ENCODE data around the gene CTSK.

CTSK gene

DNA sequence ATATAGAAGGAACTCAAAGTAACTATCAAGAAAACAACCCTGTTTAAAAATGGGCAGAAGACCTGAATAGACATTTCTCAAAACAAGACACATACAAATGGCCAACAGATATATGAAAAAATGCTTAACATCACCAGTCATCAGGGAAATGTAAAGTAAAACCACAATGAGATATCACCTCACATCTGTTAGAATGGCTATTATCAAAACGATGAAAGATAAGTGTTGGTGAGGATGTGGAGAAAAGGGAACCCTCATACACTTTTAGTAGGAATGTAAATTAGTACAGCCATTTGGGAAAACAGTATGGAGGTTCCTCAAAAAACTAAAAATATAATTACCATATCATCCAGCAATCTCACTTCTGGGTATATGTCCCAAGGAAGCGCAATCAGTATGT lies 45.5 kb downstream of the CTSK start:
- DNase-seq (ENCODE audit: low read depth, low spot score) = no peak
- H3K27ac ChIP-seq = no peak overlapping the region
- H3K36me3 ChIP-seq (ENCODE audit: insufficient read depth, low read length) = no peaks in the 10 kb centered on the region
- TF ChIP-seq POLR2AphosphoS5 (IDR thresholded peaks at IDR 0.05; ENCODE audit: borderline replicate concordance, low read depth, low read length) (no peak), FOXP2 (optimal IDR thresholded peaks at IDR 0.05; ENCODE audit: control extremely low read depth, extremely low read length, insufficient read depth) (no peak), EZH2 (IDR thresholded peaks at IDR 0.05) (no peak)
- no peak overlapping the region for H3K9ac ChIP-seq (ENCODE audit: insufficient read length)
- no peaks in the 10 kb centered on the region; the same call in 1 of the 2 replicates for H3K9me3 ChIP-seq (ENCODE audit: low read depth, low read length)
- H3K4me3 ChIP-seq = no peak overlapping the region

DNA sequence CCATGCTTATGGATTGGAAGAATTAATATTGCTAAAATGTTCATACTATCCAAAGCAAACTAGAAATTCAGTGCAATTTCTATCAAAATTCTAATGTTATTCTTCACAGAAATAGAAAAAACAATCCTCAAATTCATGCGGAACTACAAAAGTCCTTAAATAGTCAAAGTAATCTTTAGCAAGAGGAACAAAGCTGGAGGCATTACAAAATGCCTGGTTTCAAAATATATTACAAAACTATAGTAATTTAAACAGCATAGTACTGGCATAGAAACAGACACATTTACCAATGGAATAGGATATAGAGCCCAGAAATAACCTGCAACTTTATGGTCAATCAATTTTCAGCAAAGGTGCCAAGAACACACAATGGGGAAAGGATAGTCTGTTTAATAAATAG lies 46.3 kb downstream of the CTSK start:
- TF ChIP-seq FOXP2 (optimal IDR thresholded peaks at IDR 0.05; ENCODE audit: control extremely low read depth, extremely low read length, insufficient read depth) (no peak), POLR2AphosphoS5 (IDR thresholded peaks at IDR 0.05; ENCODE audit: borderline replicate concordance, low read depth, low read length) (no peak), EZH2 (IDR thresholded peaks at IDR 0.05) (no peak)
- no peak for DNase-seq (ENCODE audit: low read depth, low spot score)

DNA sequence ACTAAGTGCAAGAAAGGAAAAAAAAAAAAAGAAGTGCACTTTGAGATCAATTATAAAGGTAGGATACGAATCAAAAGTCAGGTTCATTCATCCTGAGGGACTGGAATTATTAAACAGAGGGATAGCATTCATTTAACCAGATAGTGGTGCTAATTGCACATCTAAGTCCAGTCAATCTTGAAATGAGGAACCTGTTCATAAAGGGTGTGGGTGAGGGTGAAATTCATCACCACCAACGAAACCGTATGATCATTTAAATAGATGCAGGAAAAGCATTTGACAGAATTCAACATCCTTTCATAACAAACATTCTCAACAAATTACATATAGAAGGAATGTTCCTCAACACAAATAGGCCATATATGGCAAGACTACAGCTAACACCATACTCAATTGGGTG lies 48.0 kb downstream of the CTSK start:
- no peaks in the 10 kb centered on the region; the same call in 1 of the 2 replicates for H3K9me3 ChIP-seq (ENCODE audit: low read depth, low read length)
- H3K4me3 ChIP-seq = no peak overlapping the region
- no peak overlapping the region for H3K9ac ChIP-seq (ENCODE audit: insufficient read length)
- TF ChIP-seq FOXP2 (optimal IDR thresholded peaks at IDR 0.05; ENCODE audit: control extremely low read depth, extremely low read length, insufficient read depth) (no peak), EZH2 (IDR thresholded peaks at IDR 0.05) (no peak), POLR2AphosphoS5 (IDR thresholded peaks at IDR 0.05; ENCODE audit: borderline replicate concordance, low read depth, low read length) (no peak)
- H3K27ac ChIP-seq = no peak overlapping the region
- H3K36me3 ChIP-seq (ENCODE audit: insufficient read depth, low read length) = no peaks in the 10 kb centered on the region
- no peak for DNase-seq (ENCODE audit: low read depth, low spot score)

More for the DNA sequence above, 46.3 kb downstream of the CTSK start:
- H3K27ac ChIP-seq = no peak overlapping the region
- H3K4me3 ChIP-seq = no peak overlapping the region
- no peak overlapping the region for H3K9ac ChIP-seq (ENCODE audit: insufficient read length)
- H3K36me3 ChIP-seq (ENCODE audit: insufficient read depth, low read length) = no peaks in the 10 kb centered on the region
- H3K9me3 ChIP-seq (ENCODE audit: low read depth, low read length) = no peaks in the 10 kb centered on the region; the same call in 1 of the 2 replicates

DNA sequence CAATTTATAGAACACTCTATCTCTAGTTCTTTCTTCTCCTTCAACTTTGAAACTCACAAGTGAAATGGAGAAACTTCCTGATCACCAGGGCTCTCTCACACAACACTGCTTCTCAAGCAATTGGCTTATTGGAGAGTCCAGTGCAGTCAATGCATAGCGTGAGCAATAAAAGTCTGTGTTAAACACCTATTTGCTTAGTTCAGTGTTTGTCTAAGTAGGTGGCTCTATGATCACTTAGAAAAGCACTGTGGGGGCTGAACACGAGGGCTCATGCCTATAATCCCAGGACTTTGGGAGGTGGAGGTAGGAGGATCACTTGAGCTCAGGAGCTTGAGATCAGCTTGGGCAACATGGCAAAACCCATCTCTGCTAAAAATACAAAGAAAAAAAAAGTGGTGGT lies 54.6 kb downstream of the CTSK start:
- DNase-seq (ENCODE audit: low read depth, low spot score) = no peak
- no peaks in the 10 kb centered on the region for H3K36me3 ChIP-seq (ENCODE audit: insufficient read depth, low read length)
- no peak for TF ChIP-seq EZH2 (IDR thresholded peaks at IDR 0.05)
- no peak for TF ChIP-seq POLR2AphosphoS5 (IDR thresholded peaks at IDR 0.05; ENCODE audit: borderline replicate concordance, low read depth, low read length)
- no peak for TF ChIP-seq FOXP2 (optimal IDR thresholded peaks at IDR 0.05; ENCODE audit: control extremely low read depth, extremely low read length, insufficient read depth)
- no peak overlapping the region for H3K9ac ChIP-seq (ENCODE audit: insufficient read length)
- H3K4me3 ChIP-seq = no peak overlapping the region
- H3K9me3 ChIP-seq (ENCODE audit: low read depth, low read length) = no peaks in the 10 kb centered on the region
- H3K27ac ChIP-seq = no peak overlapping the region

DNA sequence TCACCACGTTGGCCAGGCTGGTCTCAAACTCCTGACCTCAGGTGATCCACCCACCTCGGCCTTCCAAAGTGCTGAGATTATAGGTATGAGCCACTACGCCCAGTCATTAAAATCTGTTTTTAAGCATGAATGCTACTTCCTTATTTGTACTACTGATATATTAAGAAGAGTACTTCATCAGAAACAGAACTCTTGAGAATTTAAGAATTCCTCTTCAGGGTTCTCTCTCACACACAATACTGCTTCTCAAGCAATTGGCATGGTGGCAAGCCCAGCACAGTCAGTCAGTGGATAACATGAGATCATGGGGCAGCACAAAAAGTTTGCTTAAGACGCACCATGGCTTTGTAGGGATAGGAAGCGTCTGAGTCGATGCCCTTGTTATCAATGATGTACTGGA lies 56.6 kb downstream of the CTSK start:
- H3K9me3 ChIP-seq (ENCODE audit: low read depth, low read length) = no peaks in the 10 kb centered on the region
- TF ChIP-seq POLR2AphosphoS5 (IDR thresholded peaks at IDR 0.05; ENCODE audit: borderline replicate concordance, low read depth, low read length) = no peak
- no peak for TF ChIP-seq FOXP2 (optimal IDR thresholded peaks at IDR 0.05; ENCODE audit: control extremely low read depth, extremely low read length, insufficient read depth)
- TF ChIP-seq EZH2 (IDR thresholded peaks at IDR 0.05) = no peak
- no peak overlapping the region for H3K27ac ChIP-seq
- DNase-seq (ENCODE audit: low read depth, low spot score) = no peak
- no peak overlapping the region for H3K9ac ChIP-seq (ENCODE audit: insufficient read length)
- no peaks in the 10 kb centered on the region for H3K36me3 ChIP-seq (ENCODE audit: insufficient read depth, low read length)
- H3K4me3 ChIP-seq = no peak overlapping the region

DNA sequence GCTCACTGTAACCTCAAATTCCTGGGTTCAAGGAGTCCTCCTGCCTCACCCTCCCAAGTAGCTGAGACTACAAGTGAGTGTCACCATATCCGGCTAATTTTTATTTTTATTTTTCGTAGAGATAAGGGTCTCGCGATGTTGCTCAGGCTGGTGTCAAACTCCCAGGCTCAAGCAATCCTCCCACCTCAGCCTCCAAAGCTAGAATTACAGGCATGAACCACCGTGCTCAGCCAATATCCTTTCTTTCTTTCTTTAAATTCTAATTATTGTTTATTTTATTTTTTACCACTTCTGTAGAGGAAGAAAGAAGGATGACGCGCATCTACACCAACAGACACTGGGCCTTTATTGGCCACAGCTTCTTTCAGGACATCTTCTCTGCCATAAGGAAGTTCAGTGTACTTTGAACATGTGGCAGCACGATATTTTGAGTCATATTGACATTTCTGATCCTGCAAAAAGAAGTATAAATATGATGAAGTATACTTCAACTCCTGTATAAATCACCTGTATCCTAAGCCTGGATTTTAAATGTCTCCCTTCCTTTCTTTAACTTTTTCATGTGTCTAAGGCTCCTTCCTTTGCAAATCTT lies 58.2 kb downstream of the CTSK start:
- TF ChIP-seq POLR2AphosphoS5 (IDR thresholded peaks at IDR 0.05; ENCODE audit: borderline replicate concordance, low read depth, low read length) = no peak
- TF ChIP-seq FOXP2 (optimal IDR thresholded peaks at IDR 0.05; ENCODE audit: control extremely low read depth, extremely low read length, insufficient read depth) = no peak
- TF ChIP-seq EZH2 (IDR thresholded peaks at IDR 0.05) = no peak
- no peak overlapping the region for H3K4me3 ChIP-seq
- H3K27ac ChIP-seq = no peak overlapping the region
- no peaks in the 10 kb centered on the region for H3K36me3 ChIP-seq (ENCODE audit: insufficient read depth, low read length)
- H3K9ac ChIP-seq (ENCODE audit: insufficient read length) = no peak overlapping the region
- no peak for DNase-seq (ENCODE audit: low read depth, low spot score)
- no peaks in the 10 kb centered on the region for H3K9me3 ChIP-seq (ENCODE audit: low read depth, low read length)

DNA sequence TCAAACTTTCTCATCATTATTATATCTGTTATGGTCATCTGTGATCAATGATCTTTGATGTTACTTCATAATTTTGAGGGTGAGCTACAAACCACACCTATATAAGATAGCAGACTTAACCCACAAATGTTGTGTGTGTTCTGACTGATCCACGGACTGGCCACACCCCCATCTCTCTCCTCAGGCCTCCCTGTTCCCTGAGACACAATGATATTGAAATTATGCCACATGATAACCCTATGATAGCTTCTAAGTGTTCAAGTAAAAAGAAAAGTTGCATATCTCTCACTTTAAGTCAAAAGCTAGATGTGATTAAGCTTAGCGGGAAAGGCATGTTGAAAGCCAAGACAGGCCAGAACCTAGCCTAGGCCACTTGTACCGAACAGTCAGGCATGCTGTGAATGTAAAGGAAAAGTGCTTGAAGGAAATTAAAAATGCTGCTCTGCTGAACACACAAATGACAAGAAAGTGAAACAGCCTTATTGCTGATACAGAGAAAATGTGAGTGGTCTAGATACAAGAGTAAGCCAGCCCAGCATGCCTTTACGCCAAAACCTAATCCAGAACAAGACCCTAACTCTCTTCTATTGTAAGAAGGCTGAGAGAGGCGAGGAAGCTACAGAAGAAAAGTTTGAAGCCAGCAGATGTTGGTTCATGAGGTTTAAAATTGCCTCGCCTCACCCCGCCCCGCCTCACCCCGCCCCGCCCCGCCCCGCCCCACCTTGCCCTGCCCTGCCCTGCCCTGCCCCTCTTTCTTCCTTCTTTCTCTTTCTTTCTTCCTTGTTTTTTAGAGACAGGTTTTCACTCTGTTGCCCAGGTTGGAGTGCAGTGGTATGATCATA lies 59.0 kb downstream of the CTSK start:
- H3K36me3 ChIP-seq (ENCODE audit: insufficient read depth, low read length) = no peaks in the 10 kb centered on the region
- H3K27ac ChIP-seq = no peak overlapping the region
- H3K9ac ChIP-seq (ENCODE audit: insufficient read length) = no peak overlapping the region
- no peak for TF ChIP-seq EZH2 (IDR thresholded peaks at IDR 0.05)
- no peak for TF ChIP-seq FOXP2 (optimal IDR thresholded peaks at IDR 0.05; ENCODE audit: control extremely low read depth, extremely low read length, insufficient read depth)
- no peak for TF ChIP-seq POLR2AphosphoS5 (IDR thresholded peaks at IDR 0.05; ENCODE audit: borderline replicate concordance, low read depth, low read length)
- H3K4me3 ChIP-seq = no peak overlapping the region
- H3K9me3 ChIP-seq (ENCODE audit: low read depth, low read length) = no peaks in the 10 kb centered on the region
- DNase-seq (ENCODE audit: low read depth, low spot score) = no peak
